HCT116 (cell line): ENCODE measurements around the gene LPXN. TPM values are rescaled to one million over a fixed set of nuclear protein-coding genes. Genes with fewer than 3 reads are reported as not detected.

Experiments
- ATAC-seq: fragments of 200-7000 bp; cut with Tn5 transposase; 2 replicates; pipeline ENCODE4 v1.9.1; 2020; ENCODE audit warnings: mild to moderate bottlenecking, moderate library complexity
- BruUV-seq: library from RNA; stranded (reverse); fragments of 400-500 nt; replicated peaks from 2 replicates; lab custom pipeline; 2021; lab: Mats Ljungman, UMichigan
- CTCF ChIA-PET: fragments of 300-600 bp; sonication (Branson Sonifier 250); formaldehyde crosslinking; loops from one replicate; lab custom pipeline; 2021; ENCODE audit warnings: antibody characterized with exemption; lab: Charles Lee
- POLR2A ChIA-PET: fragments of 300-600, 350-600 bp; sonication (Branson Sonifier 250); formaldehyde crosslinking; loops from one replicate; lab custom pipeline; 2021; ENCODE audit warnings: antibody characterized with exemption; lab: Charles Lee
- RAD21 ChIA-PET, 2 experiments: fragments of 300-600 bp; sonication (Branson Sonifier 250); formaldehyde crosslinking; loops; one replicate each; lab custom pipeline; 2023; ENCODE audit warnings: low total read pairs in 2 of 2; ENCODE audit not compliant: uncharacterized antibody in 2 of 2, unreplicated experiment in 2 of 2, low non-redundant PET in 1 of 2; lab: Charles Lee
- DNase-seq: peaks from one replicate; pipeline ENCODE4 v3.0.0-alpha.2; 2010; ENCODE audit warnings: low read depth, low spot score
- H2AFZ ChIP-seq: fragments of 200-600 bp; shearing (Covaris generic), sonication (generic); 2 replicates; pipeline ENCODE4 v1.6.1; 2017; ENCODE audit warnings: low read depth, mixed run types, mixed read lengths, antibody characterized with exemption, low read length; ENCODE audit not compliant: poor library complexity, severe bottlenecking
- H3K27ac ChIP-seq: 2 replicates; pipeline ENCODE4 v1.5.1; 2012; ENCODE audit warnings: low read depth, low read length
- H3K27me3 ChIP-seq: fragments of 200-600 bp; sonication (generic); 2 replicates; pipeline ENCODE4 v1.6.1; 2016; ENCODE audit warnings: mixed run types, low read length, mixed read lengths; ENCODE audit not compliant: insufficient read depth
- H3K36me3 ChIP-seq, 2 experiments: fragments of 200-500 bp in 1 of 2; fragments of 200-600 bp in 1 of 2; sonication (Bioruptor generic) in 1 of 2; sonication (generic) in 1 of 2; 2 replicates each; pipeline versions ENCODE4 v1.5.1 to v1.6.1; 2014 to 2016; ENCODE audit warnings: low read length in 2 of 2, inconsistent platforms in 1 of 2, mixed read lengths in 1 of 2, mixed run types in 1 of 2; ENCODE audit not compliant: insufficient read depth in 2 of 2, control insufficient read depth in 1 of 2
- H3K4me1 ChIP-seq, 2 experiments: fragments of 200-600 bp in 1 of 2; sonication (generic) in 1 of 2; 2 replicates each; pipeline versions ENCODE4 v1.5.1 to v1.6.1; 2012 to 2017; ENCODE audit warnings: low read length in 2 of 2, inconsistent platforms in 1 of 2, mild to moderate bottlenecking in 1 of 2, mixed read lengths in 1 of 2, mixed run types in 1 of 2, moderate library complexity in 1 of 2; ENCODE audit not compliant: insufficient read depth in 2 of 2, control insufficient read depth in 1 of 2
- H3K4me2 ChIP-seq: fragments of 200-600 bp; sonication (generic); 2 replicates; pipeline ENCODE4 v1.6.1; 2017; ENCODE audit warnings: mixed run types, low read length, mixed read lengths
- H3K4me3 ChIP-seq, 2 experiments: fragments of 200-600 bp in 1 of 2; sonication (generic) in 1 of 2; replicated peaks in 1 of 2; 2 replicates each; pipeline ENCODE4 v1.5.1; 2011 to 2016; ENCODE audit warnings: low read length in 2 of 2, control low read depth in 1 of 2, low read depth in 1 of 2, mild to moderate bottlenecking in 1 of 2, mixed read lengths in 1 of 2, mixed run types in 1 of 2
- H3K79me2 ChIP-seq: fragments of 200-600 bp; sonication (generic); 2 replicates; pipeline ENCODE4 v1.6.1; 2017; ENCODE audit warnings: mild to moderate bottlenecking, mixed run types, low read length, moderate library complexity, mixed read lengths; ENCODE audit not compliant: insufficient read depth
- H3K9ac ChIP-seq: fragments of 200-600 bp; sonication (generic); 2 replicates; pipeline ENCODE4 v1.6.1; 2016; ENCODE audit warnings: low read length, mixed read lengths
- H3K9me2 ChIP-seq: fragments of 200-600 bp; sonication (generic), shearing (Covaris generic); 2 replicates; pipeline ENCODE4 v1.6.1; 2017; ENCODE audit warnings: mixed run types, mild to moderate bottlenecking, moderate library complexity; ENCODE audit not compliant: insufficient read depth
- H3K9me3 ChIP-seq, 2 experiments: fragments of 200-500 bp in 1 of 2; fragments of 200-600 bp in 1 of 2; sonication (Bioruptor generic) in 1 of 2; sonication (generic) in 1 of 2; 2 replicates each; pipeline ENCODE4 v1.6.1; 2014 to 2017; ENCODE audit warnings: low read length in 2 of 2, mixed read lengths in 2 of 2, inconsistent platforms in 1 of 2, low read depth in 1 of 2, mild to moderate bottlenecking in 1 of 2, mixed run types in 1 of 2, moderate library complexity in 1 of 2; ENCODE audit not compliant: control insufficient read depth in 1 of 2, insufficient read depth in 1 of 2
- H4K20me1 ChIP-seq: fragments of 200-600 bp; sonication (generic), shearing (Covaris generic); 2 replicates; pipeline ENCODE4 v1.6.1; 2017; ENCODE audit warnings: mixed run types, mild to moderate bottlenecking, moderate library complexity; ENCODE audit not compliant: insufficient read depth
- CEBPB ChIP-seq: IDR thresholded peaks from 2 replicates; pipeline ENCODE4 v1.6.1; 2012; ENCODE audit warnings: low read depth
- EGR1 ChIP-seq: IDR thresholded peaks from 2 replicates; pipeline ENCODE4 v1.6.1; 2012; ENCODE audit warnings: low read depth
- EZH2 ChIP-seq: fragments of 200-600 bp; sonication (generic); IDR thresholded peaks from 2 replicates; pipeline ENCODE4 v1.6.1; 2017; ENCODE audit warnings: antibody characterized with exemption, mixed run types
- EZH2phosphoT487 ChIP-seq: fragments of 200-600 bp; IDR thresholded peaks from 2 replicates; pipeline ENCODE4 v1.6.1; 2018; ENCODE audit warnings: antibody characterized with exemption, borderline replicate concordance
- FOSL1 ChIP-seq: IDR thresholded peaks from 2 replicates; pipeline ENCODE4 v1.6.1; 2012; ENCODE audit warnings: low read depth
- JUND ChIP-seq: IDR thresholded peaks from 2 replicates; pipeline ENCODE4 v1.6.1; 2012
- POLR2A ChIP-seq: IDR thresholded peaks from 2 replicates; pipeline ENCODE4 v1.7.0; 2011; ENCODE audit warnings: borderline replicate concordance; ENCODE audit not compliant: insufficient read depth, insufficient read length; ENCODE audit errors: extremely low read depth
- RAD21 ChIP-seq: IDR thresholded peaks from 2 replicates; pipeline ENCODE4 v1.6.1; 2012; ENCODE audit warnings: low read depth, mild to moderate bottlenecking
- SIN3A ChIP-seq: IDR thresholded peaks from 2 replicates; pipeline ENCODE4 v1.6.1; 2012; ENCODE audit warnings: low read depth
- SP1 ChIP-seq: IDR thresholded peaks from 2 replicates; pipeline ENCODE4 v1.6.1; 2012; ENCODE audit warnings: low read depth
- TCF7L2 ChIP-seq: IDR thresholded peaks from 2 replicates; pipeline ENCODE4 v1.7.0; 2011; ENCODE audit warnings: borderline replicate concordance, inconsistent platforms; ENCODE audit not compliant: insufficient read depth, insufficient read length; ENCODE audit errors: extremely low read depth
- YY1 ChIP-seq: IDR thresholded peaks from 2 replicates; pipeline ENCODE4 v1.6.1; 2011; ENCODE audit warnings: low read length, low read depth, moderate library complexity, mild to moderate bottlenecking; ENCODE audit not compliant: insufficient replicate concordance; ENCODE audit errors: extremely low read depth
- ZNF274 ChIP-seq: fragments of 200-500 bp; sonication (Bioruptor generic); IDR thresholded peaks from 2 replicates; pipeline ENCODE4 v1.6.1; 2014; ENCODE audit warnings: mild to moderate bottlenecking, low read depth, low read length, inconsistent platforms
- intact Hi-C: fragments of 100-400 bp; cut with micrococcal nuclease; formaldehyde crosslinking; loops from 2 replicates; pipeline ENCODE4 v1.10.0; 2022
- total RNA-seq: library from RNA; stranded (reverse); gene quantifications from one replicate; pipeline ENCODE4 v1.2.1, GENCODE V29; 2021; ENCODE audit not compliant: unreplicated experiment
- TF ChIP-seq, protein P1 (sequence below): IDR thresholded peaks from 2 replicates; pipeline ENCODE4 v1.6.1; 2011; ENCODE audit warnings: mild to moderate bottlenecking, low read length, moderate library complexity; ENCODE audit not compliant: insufficient replicate concordance; ENCODE audit errors: extremely low read depth
- TF ChIP-seq, protein P2 (sequence below): IDR thresholded peaks from 2 replicates; pipeline ENCODE4 v1.6.1; 2012; ENCODE audit warnings: low read depth
- TF ChIP-seq, protein P3 (sequence below), 3 experiments: fragments of 200-600 bp in 1 of 3; sonication (generic) in 1 of 3; IDR thresholded peaks in 2 of 3; conservative IDR thresholded peaks in 1 of 3; 2 replicates each; pipeline ENCODE4 v1.5.1; 2012 to 2017; ENCODE audit warnings: low read depth in 2 of 3, low read length in 2 of 3, antibody characterized with exemption in 1 of 3, borderline replicate concordance in 1 of 3, control low read depth in 1 of 3, mild to moderate bottlenecking in 1 of 3, mixed read lengths in 1 of 3, mixed run types in 1 of 3, moderate library complexity in 1 of 3; ENCODE audit not compliant: insufficient read depth in 1 of 3
- TF ChIP-seq, protein P4 (sequence below): IDR thresholded peaks from 2 replicates; pipeline ENCODE4 v1.6.1; 2012

LPXN gene
- total RNA-seq, 1 experiment from 2014 or later = 3.6 TPM

DNA sequence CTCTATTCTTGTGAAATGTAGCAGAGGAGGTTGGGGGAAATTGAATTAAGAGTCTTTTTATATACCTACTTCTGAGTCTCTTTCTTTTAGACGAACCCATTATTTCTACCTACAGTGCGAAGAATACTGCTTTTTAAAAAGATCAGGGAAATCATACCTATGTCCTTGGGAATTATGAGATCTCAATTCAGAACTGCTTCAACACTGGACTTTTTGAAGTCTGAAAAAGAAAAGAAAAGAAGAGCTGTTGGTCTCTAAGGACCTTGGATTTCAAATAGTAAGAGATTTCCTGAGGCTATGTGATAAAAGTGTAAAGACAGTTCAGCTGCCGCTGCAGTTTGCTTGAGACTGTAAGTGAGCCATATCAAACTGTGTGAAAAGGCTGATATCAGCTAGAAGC, 64.0 kb downstream of the LPXN start:
- BruUV-seq = no TSS peak

More for the DNA sequence above, 64.0 kb downstream of the LPXN start:
- no peak for ATAC-seq
- Histone ChIP-seq H3K4me3 (no peak overlapping the region), H3K9ac (no peak overlapping the region), H3K27ac (no peak overlapping the region), H3K4me1 (no peaks in the 10 kb centered on the region), H3K9me3 (no peaks in the 10 kb centered on the region), H4K20me1 (no peaks in the 10 kb centered on the region), H3K36me3 (no peaks in the 10 kb centered on the region)
- ChIA-PET POLR2A (no interaction called here), CTCF (interaction anchor here (1.0 to 3.8 kb wide), 4 partner anchors 12 to 1018 kb away, joined by 3 to 15 read pairs (median 4); no protein-coding TSS in a partner anchor)
- intact Hi-C loops = loop anchor here (2.0 to 10.0 kb wide), 6 partner anchors 447 to 1167 kb away; partner anchors contain the start of gene SELENOH
- no peak for TF ChIP-seq SP1
- no peak for TF ChIP-seq EZH2phosphoT487
- TF ChIP-seq, protein P1, sequence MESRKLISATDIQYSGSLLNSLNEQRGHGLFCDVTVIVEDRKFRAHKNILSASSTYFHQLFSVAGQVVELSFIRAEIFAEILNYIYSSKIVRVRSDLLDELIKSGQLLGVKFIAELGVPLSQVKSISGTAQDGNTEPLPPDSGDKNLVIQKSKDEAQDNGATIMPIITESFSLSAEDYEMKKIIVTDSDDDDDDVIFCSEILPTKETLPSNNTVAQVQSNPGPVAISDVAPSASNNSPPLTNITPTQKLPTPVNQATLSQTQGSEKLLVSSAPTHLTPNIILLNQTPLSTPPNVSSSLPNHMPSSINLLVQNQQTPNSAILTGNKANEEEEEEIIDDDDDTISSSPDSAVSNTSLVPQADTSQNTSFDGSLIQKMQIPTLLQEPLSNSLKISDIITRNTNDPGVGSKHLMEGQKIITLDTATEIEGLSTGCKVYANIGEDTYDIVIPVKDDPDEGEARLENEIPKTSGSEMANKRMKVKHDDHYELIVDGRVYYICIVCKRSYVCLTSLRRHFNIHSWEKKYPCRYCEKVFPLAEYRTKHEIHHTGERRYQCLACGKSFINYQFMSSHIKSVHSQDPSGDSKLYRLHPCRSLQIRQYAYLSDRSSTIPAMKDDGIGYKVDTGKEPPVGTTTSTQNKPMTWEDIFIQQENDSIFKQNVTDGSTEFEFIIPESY = no peak
- TF ChIP-seq, protein P2, sequence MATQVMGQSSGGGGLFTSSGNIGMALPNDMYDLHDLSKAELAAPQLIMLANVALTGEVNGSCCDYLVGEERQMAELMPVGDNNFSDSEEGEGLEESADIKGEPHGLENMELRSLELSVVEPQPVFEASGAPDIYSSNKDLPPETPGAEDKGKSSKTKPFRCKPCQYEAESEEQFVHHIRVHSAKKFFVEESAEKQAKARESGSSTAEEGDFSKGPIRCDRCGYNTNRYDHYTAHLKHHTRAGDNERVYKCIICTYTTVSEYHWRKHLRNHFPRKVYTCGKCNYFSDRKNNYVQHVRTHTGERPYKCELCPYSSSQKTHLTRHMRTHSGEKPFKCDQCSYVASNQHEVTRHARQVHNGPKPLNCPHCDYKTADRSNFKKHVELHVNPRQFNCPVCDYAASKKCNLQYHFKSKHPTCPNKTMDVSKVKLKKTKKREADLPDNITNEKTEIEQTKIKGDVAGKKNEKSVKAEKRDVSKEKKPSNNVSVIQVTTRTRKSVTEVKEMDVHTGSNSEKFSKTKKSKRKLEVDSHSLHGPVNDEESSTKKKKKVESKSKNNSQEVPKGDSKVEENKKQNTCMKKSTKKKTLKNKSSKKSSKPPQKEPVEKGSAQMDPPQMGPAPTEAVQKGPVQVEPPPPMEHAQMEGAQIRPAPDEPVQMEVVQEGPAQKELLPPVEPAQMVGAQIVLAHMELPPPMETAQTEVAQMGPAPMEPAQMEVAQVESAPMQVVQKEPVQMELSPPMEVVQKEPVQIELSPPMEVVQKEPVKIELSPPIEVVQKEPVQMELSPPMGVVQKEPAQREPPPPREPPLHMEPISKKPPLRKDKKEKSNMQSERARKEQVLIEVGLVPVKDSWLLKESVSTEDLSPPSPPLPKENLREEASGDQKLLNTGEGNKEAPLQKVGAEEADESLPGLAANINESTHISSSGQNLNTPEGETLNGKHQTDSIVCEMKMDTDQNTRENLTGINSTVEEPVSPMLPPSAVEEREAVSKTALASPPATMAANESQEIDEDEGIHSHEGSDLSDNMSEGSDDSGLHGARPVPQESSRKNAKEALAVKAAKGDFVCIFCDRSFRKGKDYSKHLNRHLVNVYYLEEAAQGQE = no peak
- TF ChIP-seq YY1 = no peak
- TF ChIP-seq RAD21 = no peak
- no peak for TF ChIP-seq SIN3A
- TF ChIP-seq POLR2A = no peak
- no peak for TF ChIP-seq CEBPB
- TF ChIP-seq, protein P3, sequence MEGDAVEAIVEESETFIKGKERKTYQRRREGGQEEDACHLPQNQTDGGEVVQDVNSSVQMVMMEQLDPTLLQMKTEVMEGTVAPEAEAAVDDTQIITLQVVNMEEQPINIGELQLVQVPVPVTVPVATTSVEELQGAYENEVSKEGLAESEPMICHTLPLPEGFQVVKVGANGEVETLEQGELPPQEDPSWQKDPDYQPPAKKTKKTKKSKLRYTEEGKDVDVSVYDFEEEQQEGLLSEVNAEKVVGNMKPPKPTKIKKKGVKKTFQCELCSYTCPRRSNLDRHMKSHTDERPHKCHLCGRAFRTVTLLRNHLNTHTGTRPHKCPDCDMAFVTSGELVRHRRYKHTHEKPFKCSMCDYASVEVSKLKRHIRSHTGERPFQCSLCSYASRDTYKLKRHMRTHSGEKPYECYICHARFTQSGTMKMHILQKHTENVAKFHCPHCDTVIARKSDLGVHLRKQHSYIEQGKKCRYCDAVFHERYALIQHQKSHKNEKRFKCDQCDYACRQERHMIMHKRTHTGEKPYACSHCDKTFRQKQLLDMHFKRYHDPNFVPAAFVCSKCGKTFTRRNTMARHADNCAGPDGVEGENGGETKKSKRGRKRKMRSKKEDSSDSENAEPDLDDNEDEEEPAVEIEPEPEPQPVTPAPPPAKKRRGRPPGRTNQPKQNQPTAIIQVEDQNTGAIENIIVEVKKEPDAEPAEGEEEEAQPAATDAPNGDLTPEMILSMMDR (IDR thresholded peaks at IDR 0.05 in 2 of 3, conservative IDR thresholded peaks at IDR 0.05 in 1 of 3; ENCODE audit: borderline replicate concordance in 1 of 3, insufficient read depth in 1 of 3, low read depth in 2 of 3, low read length in 2 of 3) = no peak
- TF ChIP-seq JUND = no peak
- no peak for TF ChIP-seq EGR1
- no peak for TF ChIP-seq TCF7L2
- TF ChIP-seq ZNF274 = no peak
- TF ChIP-seq EZH2 = no peak
- TF ChIP-seq FOSL1 = no peak
- TF ChIP-seq, protein P4, sequence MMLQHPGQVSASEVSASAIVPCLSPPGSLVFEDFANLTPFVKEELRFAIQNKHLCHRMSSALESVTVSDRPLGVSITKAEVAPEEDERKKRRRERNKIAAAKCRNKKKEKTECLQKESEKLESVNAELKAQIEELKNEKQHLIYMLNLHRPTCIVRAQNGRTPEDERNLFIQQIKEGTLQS = no peak
- TF ChIP-seq, all 23 proteins: peak for 0
- Histone ChIP-seq H3K4me2 (no peak overlapping the region), H3K27me3 (no peaks in the 10 kb centered on the region), H3K79me2 (no peaks in the 10 kb centered on the region), H3K9me2 (no peaks in the 10 kb centered on the region), H2AFZ (no peak overlapping the region)
- RAD21 ChIA-PET = no interaction called here
- no peak for DNase-seq
